Fibroblast of gingiva (primary cell): ENCODE measurements around the gene LYRM4.

Experiments
- DNase-seq: peaks from one replicate; pipeline ENCODE4 v3.0.0-alpha.2; 2011; ENCODE audit warnings: low read depth

LYRM4 gene

DNA sequence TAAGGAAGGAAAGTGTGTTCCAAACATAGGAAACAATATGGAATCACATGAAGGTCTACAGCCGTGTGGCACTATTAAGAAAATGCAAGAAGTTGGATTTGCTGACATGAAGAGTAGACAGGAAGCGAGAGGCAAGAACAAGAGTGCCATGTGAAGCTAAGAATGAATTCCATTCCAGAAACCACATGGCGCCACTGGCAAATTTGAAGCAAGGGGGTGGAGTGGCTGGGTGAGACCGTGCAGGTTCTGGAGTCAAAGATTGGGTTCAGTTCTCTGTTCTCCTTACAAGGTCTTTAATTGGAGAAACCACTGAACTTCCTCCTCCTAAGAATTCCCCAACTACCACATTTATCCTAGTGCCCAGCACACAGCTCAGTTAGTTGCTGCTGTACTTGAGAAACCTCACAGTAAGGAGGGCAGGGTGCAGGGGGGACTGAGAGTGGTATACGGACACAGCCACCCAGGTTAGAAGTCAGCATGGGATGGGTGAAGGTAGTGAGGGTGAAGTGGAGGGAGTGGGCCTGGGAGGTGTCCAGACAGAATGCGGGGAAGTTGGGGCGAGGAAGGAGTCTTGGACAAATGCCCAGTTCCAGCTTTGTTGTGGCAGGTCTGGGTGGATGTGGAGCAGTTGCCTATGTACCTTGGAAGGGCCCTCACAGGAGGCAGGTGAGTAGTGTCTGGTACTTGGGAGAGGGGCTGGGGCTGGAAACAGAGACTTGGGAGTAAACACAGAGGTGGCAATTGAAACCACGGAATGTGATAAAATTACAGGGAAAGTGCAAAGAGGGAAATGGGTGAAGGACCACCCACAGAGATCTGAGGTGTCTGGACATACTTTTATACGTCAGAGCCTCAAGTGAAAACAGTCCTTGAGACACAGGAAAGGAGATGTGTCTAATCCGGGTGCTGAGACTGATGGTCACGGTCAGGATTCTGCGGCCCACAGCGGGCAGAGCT lies 14.3 kb downstream of the LYRM4 start:
- no peak for DNase-seq

DNA sequence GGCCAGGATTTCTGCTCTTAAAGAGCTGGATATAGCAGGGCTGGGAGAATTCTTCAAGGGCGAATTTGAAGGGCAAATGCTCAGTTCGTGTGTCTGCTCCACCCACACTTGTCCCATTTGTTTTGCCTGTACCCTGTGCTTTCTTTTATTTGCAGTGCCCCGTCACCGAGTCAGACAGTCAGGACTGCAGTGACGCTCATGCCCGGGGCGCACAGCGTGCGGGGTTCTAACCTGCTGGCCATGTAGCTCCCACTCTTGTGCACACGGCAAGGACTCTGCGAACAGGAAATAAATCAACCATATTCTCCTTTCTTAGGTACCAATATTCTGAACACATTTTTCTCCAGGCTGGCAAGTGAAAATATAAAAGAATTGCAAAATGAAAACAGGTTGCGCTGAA lies 17.7 kb downstream of the LYRM4 start:
- DNase-seq = no peak

DNA sequence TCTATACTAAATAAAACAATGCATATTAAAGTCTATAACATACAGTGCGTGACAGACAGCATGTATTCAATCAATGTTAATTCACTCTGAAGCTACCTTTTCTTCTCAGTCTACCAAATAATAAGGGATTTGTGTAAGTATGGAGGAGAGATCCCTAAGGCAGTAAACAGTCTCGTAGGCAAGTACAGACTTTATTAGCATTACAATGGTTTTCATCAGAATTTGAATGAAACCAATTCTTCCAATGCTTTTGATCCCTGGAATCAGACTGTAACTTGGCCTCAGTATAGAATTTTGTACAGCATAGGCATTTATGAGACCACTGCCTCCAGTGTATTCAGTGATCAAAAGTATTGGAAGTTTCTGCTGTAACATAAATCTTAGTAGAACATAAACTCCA lies 19.5 kb downstream of the LYRM4 start:
- DNase-seq = no peak

DNA sequence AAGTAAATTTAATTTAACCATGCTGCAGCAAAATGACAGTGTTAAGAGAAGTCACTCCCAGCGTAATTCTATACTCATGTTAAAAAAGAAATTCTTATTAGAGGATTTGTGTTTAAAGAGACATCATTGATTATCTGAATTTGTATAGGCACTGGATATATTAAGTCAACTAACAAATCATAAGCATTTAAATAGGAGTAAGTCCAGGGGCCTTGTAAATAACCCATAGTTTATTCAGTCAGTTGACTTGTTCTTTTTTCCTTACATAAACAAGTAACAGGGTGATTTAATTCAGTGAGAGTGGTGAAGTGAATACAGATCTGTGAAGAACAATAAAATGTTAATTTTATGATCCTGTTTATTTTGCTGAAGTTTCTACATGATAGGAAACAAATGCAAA lies 22.4 kb downstream of the LYRM4 start:
- DNase-seq = no peak

DNA sequence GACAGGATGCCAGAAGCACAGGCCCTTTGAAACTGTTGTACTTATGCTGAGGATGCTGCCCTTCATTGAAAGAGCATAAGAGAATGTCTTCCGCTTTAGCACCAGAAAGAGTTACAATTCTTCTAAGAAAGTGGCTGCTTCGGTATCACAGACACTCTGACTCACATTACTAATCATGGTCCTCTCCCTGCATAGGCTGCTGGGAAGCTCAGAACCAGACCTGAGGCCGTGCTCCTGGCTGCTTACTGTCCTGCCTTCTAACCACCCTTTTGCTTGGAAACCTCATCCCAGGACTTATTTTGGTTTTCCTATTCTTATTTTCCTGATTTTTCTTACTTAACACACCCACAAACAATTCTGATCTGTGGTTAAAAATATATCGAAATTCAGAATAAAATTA lies 22.9 kb downstream of the LYRM4 start:
- DNase-seq = no peak

DNA sequence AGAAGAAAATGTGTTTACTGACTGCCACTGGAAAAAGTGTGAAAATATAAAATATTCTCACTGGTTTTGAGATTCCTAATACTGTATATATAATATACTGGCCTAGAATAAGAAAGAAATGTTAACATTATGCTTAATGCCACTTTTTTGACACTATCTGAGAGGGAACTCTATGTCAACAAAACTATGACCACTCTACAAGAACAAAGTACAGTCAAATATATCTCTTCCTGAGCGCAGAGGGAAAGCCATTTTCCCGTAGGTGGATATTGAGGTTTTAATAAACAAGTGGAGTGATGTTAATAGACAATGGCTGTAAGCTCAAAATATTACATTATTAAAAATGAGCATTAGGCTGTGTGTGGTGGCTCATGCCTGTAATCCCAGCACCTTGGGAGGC lies 24.9 kb downstream of the LYRM4 start:
- no peak for DNase-seq

DNA sequence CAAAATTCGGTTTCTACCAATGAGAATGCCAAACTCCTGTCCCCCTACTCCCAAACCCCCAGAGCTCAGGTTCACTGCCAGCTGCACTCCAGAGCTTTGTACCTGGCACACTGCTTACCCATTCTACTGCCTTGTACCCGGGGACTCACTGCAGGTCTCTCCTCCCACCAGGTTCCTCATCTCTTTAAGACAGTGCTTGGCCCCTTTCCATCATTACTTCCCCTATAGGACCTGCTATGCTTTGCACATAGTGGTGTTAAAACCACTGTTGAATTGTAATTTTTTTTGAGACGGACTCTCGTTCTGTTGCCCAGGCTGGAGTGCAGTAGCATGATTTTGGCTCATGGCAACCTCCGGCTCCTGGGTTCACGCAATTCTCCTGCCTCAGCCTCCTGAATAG lies 25.9 kb downstream of the LYRM4 start:
- no peak for DNase-seq

DNA sequence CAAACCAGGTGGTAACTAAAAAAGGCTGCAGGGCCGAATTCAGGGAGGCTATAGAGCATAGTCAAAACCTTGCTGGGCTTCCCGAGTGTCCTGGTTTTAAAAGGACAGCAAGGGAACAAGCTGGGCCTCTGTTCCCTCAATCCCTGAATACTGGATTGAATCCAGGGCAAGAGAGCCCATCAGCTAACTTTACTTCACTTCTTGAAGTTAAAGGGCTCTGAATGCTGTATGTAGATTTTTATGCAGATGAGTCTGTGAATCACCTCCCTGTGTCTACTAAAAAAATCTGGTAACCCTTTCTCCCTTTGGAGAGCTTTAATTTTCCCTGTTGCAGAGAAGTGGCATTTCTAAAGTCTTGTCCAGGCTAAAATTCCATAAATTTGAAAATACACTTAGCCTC lies 29.5 kb downstream of the LYRM4 start:
- no peak for DNase-seq

DNA sequence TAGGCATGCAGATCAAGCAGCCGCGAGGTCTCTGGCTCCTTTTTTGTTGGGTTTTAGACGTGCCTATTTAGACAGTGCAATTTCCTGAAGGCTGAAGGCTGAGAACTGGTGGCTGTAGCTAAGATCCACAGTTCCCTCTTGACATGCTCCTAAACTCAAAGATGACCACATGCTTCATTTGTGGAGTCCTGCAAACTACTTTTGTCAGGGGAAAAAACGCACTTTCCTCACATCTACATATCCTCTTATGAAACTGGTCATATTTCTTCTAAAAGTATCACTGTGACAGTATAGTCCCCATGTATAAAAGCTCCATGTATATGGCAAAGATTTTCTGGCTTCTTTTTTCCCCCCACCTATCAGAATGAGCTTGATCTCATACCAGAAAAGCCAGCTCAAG lies 30.7 kb downstream of the LYRM4 start:
- DNase-seq = no peak

DNA sequence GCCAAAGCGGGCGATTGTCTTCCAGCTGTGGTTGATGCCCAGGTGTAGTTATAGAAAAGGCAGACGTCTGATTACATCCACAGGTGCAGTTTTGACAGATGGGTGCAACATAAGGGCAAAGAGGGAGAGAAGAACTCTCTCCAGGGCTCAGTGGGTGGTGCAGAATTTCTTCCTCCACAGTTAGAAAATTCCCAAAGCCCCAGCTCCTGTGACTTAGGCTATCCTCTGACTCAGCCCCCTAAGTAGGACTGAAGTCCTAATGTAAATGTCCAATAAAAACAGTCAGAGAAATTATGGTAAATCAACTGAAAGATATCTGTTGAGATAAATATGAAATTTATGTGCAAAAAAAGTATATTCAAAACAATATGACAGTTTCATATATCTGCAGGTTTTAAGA lies 31.4 kb downstream of the LYRM4 start:
- no peak for DNase-seq

DNA sequence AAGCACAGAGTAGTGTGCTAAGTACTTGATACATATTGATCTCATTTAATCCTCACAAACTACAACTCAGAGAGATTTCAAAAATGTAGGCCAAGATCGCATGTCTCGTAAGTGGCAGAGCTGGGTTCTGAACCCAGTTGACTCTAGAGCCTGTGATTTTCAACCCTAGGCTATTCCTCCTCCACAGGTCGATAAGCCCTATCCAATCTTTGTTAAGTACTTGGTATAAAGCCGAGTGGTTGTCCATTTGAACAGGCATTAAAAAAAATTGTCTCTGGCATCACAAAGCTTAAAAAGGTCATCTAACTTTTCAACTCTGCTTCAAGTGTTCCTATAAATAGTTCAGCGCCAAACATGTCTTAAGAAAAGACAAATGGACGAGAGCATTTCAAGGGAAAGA lies 37.4 kb downstream of the LYRM4 start:
- DNase-seq = no peak

DNA sequence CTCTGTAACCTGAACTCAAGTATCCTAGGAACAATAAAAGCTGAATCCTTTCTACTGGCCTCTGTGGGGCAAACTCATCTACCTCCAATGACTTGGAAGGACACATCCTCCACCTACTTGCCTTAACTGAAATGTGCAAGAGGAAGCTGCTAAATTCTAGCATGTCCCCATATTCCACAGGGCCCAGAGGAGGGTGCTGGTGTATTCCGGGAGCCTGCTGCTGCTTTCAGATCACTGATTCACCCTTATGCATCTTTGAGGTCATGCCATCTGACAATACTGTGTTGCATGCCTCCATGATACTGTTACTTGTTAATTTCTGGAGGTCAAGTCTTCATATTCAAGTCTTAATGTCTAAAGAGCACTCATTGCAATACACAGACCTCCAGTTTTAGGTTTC lies 40.3 kb downstream of the LYRM4 start:
- DNase-seq = no peak

DNA sequence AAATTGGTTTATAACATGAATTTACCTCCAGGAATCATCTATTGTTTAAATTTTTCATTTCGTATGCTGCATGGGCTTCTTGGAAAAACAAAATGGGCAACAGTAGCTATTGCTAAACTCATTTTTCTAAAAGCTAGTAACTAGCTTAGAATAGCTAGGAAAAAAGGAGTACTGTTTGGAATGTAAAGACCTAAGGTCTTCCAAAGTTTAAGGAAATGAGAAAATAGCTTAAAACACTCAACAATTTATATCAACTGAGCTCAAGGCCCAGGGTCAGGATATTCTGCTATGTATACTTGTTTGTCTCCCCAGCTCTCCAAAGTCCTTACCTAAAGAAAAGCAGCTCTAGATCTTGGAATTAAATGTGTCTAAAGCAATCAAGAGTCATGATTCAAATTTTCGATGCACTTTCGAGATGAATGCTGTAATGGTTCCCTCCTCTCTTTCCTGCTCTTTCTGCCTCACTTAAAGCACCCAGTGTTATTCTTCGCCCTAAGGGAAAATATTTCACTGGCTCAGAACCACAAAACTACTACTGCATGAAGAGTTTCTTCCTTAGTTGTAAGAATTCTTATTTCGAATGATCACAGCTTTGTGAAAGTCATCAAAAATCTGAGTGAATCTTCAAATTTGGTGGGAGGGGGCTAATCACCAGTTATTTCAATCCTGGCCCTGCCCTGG lies 41.6 kb downstream of the LYRM4 start:
- DNase-seq = no peak

DNA sequence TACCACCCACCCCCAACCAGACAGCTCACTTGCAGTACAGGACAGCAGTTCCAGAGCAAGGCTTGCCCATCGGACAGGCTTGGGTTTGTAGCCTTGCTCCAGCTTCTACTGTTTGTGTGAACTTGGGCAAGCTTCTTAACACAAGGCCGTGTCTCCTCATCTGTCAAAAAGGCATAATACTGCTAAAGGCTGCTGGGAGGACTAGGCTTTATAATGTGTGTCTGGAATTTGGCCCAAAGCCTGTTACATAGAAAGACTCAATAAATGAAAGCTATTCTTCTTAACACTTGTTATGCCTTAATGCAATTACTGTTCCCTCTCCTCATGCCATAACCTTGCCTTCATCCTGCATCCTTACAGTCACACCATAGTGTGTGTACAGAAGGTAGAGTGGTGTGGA lies 43.4 kb downstream of the LYRM4 start:
- DNase-seq = no peak

DNA sequence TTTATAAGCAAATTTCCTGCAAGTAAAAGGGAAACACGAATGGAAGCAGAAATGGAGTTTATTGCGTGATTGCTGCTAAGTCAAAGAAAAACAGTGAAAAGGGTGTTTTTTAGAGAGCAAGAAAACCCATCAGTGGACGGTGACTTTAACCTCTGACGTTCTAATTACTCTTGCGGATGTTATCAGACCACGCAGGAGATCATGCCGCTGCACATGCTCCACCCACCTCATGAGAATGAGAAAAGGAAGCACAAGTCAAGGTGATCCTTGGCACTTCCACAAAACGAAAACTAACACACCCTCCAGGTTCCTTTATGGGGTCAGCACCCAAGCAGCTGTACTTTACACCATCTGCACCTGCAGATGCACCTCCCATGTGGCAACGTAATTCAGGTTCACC lies 45.0 kb downstream of the LYRM4 start:
- no peak for DNase-seq

DNA sequence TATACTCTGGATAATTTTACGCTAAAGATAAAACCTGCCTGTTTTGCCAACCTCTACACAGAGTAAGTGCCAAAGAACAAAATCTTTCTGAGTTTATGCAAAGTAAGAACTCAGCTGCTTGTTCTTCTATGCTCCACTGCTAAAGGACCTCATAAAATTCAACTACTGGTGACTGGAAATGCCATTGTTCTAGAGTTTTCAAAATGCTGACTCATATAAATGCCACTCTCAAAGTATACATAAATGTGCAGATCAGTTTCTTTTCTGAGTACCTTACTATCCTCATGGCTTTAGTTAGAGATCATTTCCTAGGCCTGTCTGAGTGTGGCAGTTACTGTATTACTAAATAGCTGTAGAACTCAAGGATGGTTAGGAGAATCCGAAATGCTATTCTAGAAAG lies 45.6 kb downstream of the LYRM4 start:
- peak; percentile 38 for DNase-seq

DNA sequence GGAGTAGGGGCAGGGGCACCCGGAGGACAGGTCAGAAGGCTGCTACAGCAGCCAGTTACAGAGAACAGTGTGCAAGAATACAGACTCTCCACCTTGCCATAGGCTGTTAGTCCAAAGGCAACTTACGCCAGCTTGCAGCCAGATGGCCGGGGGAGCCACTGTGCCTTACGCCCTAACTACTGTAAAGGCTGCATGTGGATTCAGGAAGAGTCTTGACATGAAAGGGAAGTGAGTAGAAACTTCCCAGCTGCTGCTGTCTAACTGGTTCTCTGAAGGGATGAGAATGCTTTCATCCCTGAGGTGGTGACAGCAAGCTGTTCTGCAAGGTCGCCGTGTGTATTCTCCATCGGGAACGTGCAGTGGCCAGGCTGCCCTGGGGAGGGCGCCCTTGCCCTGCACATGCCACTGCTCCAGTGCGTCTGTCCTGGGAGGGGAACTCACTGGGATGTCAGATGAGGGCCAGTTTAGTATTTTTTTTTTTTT lies 46.1 kb downstream of the LYRM4 start:
- peak; percentile 25 for DNase-seq

DNA sequence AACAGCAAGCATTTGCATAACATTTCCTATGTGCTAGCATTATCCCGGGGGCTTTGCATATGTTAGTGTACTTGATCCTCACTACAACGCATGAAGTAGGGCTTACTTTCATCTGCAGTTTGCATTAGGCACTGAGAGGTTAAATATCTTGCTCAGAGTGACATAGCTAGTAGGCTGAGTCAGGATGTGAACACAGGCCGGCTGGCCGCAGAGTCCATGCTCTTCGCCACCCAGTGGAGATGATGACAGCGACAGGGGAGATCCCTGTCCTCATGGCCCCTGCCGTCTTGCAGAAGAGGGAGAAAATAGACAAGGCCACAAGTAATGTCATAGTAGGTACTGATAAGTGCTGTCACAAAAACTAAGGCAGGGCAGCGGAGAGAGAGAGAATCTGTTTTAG lies 46.9 kb downstream of the LYRM4 start:
- DNase-seq = peak; percentile 19

DNA sequence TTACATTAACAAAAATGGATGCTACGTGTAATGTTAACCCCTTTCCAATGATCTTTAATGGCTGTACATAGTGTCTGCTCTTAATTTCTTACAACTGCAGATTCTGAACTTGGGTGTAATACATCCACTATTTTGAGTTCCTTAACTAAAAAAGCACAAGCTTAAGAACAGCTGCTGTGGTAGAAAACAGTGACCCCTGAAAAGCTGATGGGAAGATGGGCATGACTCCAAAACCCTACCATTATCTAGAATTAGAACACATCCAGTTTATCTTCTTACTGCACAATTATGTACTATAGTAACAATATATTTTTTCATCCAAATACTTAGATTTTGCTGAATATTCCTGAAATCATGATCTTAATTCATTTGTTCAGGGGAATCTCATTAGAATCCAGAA lies 49.3 kb downstream of the LYRM4 start:
- no peak for DNase-seq

DNA sequence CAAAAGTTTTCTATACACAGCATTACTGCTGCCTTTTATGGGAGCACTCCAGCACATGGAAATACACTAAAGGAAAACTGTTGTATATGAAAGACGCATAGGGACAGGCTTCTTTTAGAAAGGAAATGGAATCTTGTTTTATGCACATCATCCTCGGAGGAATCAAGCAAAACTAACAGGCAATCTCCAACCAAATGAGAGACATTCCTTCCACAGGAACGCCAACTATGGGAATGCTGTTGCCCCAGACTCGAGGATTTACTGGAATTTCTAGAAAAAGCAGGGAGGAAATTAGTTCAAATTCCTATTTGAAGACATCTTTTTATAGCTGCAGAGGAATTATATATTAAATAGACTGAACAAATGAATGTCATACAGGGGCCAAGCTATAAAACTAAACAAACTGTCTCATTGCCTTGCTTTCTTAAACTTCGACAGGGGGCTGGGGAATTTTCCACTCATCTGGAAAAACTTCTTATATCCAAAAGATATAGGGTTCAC lies 52.2 kb downstream of the LYRM4 start:
- no peak for DNase-seq

DNA sequence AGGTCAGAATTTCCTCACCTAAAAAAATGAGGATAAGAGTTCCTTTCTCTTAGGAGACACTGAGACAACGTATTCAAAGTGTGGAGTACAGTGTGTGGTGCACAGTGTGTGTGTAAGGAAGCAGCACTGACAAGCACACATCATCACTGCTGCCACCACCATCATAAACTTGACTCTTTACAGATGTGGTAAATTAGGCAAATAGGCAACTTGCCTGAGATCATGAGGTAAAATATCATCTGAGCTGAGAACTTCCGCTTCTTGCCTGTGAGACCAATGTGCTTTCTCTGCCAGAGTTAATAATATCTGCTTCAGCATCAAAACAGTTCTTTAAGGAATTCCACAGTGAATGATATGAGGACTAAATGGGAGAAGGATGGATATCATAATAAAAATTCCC lies 52.7 kb downstream of the LYRM4 start:
- DNase-seq = peak; percentile 41

DNA sequence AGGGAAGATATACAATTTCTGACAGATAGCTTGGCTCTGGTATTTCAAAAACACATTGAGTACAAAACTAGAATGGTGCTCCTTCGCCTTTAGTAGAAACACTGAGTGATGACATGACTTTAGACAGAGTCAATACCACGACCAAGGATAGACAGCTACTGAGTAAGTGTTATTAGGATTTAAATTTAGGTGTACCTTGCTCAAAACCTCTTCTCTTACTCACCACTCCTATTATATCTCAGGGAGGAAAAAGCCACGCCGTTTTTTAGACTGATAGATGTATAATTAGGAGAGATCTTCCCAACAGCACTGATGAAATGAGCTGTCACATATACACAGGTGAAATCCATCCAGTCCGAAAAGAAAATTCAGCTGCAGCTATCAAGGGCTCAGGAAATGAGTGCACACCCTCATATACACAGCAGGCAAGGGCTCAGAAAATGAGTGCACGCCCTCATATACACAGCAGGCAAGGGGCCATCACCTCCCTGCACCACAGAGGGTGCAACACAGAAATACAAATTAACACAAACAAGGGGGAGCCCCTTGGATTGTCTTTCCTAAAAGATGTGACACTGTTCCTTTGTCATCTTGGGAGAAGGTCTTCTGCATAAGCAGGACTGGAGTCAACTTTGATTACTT lies 53.7 kb downstream of the LYRM4 start:
- no peak for DNase-seq
